CD4-positive, alpha-beta T cell (primary cell): ENCODE results near the gene GPR137. TPM values are rescaled to one million over a fixed set of nuclear protein-coding genes. Genes with fewer than 3 reads are reported as not detected.
A peak's percentile ranks its signal among the peaks of the same experiment; 100 is the strongest.
"Not testable (repeated sequence)": the region's sequence is repeated elsewhere in the genome, so short reads cannot be mapped to it uniquely, and the experiment has no call there.

ENCODE experiments used
- ATAC-seq: fragments of 200-7000 bp; cut with Tn5 transposase; one replicate; pipeline ENCODE4 v1.10.0; 2022; ENCODE audit warnings: mild to moderate bottlenecking; ENCODE audit not compliant: poor library complexity
- CTCF ChIA-PET: fragments of 350-600 bp; sonication (Branson Sonifier 250); formaldehyde crosslinking; loops from one replicate; lab custom pipeline; 2021; ENCODE audit warnings: antibody characterized with exemption, inconsistent platforms; lab: Charles Lee
- POLR2A ChIA-PET: fragments of 350-600 bp; sonication (Branson Sonifier 250); formaldehyde crosslinking; loops from one replicate; lab custom pipeline; 2021; ENCODE audit warnings: antibody characterized with exemption, inconsistent platforms; lab: Charles Lee
- DNase-seq, 14 experiments: peaks; one replicate each; pipeline ENCODE4 v3.0.0-alpha.2; 2013 to 2020; ENCODE audit warnings: mixed read lengths in 2 of 14
- H3K27ac ChIP-seq, 2 donors: one replicate each; pipeline versions ENCODE4 v1.5.1 to v1.7.0; 2013; ENCODE audit warnings: low read length in 2 of 2, low read depth in 1 of 2, mild to moderate bottlenecking in 1 of 2
- H3K27me3 ChIP-seq, 2 experiments: 1 replicate in 1 of 2; 2 replicates in 1 of 2; pipeline versions ENCODE4 v1.6.1 to v1.7.0; 2013; ENCODE audit warnings: low read length in 2 of 2, control low read depth in 1 of 2, mild to moderate bottlenecking in 1 of 2, moderate library complexity in 1 of 2; ENCODE audit not compliant: insufficient read depth in 2 of 2, control insufficient read depth in 1 of 2
- H3K36me3 ChIP-seq: one replicate; pipeline ENCODE4 v1.6.1; 2013; ENCODE audit warnings: low read length, control low read depth; ENCODE audit not compliant: insufficient read depth
- H3K4me1 ChIP-seq: one replicate; pipeline ENCODE4 v1.6.1; 2013; ENCODE audit warnings: low read length, control low read depth; ENCODE audit not compliant: insufficient read depth
- H3K4me3 ChIP-seq: one replicate; pipeline ENCODE4 v1.5.1; 2013; ENCODE audit warnings: mild to moderate bottlenecking, low read length, moderate library complexity
- H3K9me3 ChIP-seq, 2 experiments: 1 replicate in 1 of 2; 2 replicates in 1 of 2; pipeline versions ENCODE4 v1.6.1 to v1.7.0; 2013; ENCODE audit warnings: low read length in 2 of 2, mild to moderate bottlenecking in 2 of 2, control low read depth in 1 of 2, moderate library complexity in 1 of 2; ENCODE audit not compliant: control insufficient read depth in 1 of 2, insufficient read depth in 1 of 2
- H3K27ac Mint-ChIP-seq: one replicate; pipeline ENCODE4 v1.8.0; 2020; ENCODE audit warnings: mixed read lengths
- H3K27me3 Mint-ChIP-seq: one replicate; pipeline ENCODE4 v1.8.0; 2021; ENCODE audit warnings: mixed read lengths
- H3K36me3 Mint-ChIP-seq: one replicate; pipeline ENCODE4 v1.8.0; 2021; ENCODE audit warnings: low read depth, mixed read lengths
- H3K4me1 Mint-ChIP-seq: one replicate; pipeline ENCODE4 v1.8.0; 2021; ENCODE audit warnings: low read depth, mixed read lengths
- H3K4me3 Mint-ChIP-seq: one replicate; pipeline ENCODE4 v1.8.0; 2020; ENCODE audit warnings: mild to moderate bottlenecking, mixed read lengths
- H3K9me3 Mint-ChIP-seq: one replicate; pipeline ENCODE4 v1.8.0; 2020; ENCODE audit warnings: mixed read lengths
- CTCF ChIP-seq: fragments of 200-600 bp; IDR thresholded peaks from one replicate; pipeline ENCODE4 v1.8.0; 2022; ENCODE audit warnings: antibody characterized with exemption, mild to moderate bottlenecking
- intact Hi-C, 2 experiments: fragments of 100-400 bp; cut with DNase I in 1 of 2; cut with micrococcal nuclease in 1 of 2; formaldehyde crosslinking; loops; one replicate each; pipeline versions ENCODE4 v1.15.1 to v1.9.0; 2023 to 2025; cut with DNase I, micrococcal nuclease
- total RNA-seq, 174 experiments: library from RNA in 2 of 174; stranded (reverse) in 2 of 174; gene quantifications; one replicate each; pipeline ENCODE4 v1.2.3 and lab custom pipeline; 2021 to 2026

GPR137 gene
- total RNA-seq, 2 experiments from 2014 or later, result 13.8 to 16.6 TPM

- no peaks in the 10 kb centered on the region for H3K27me3 Mint-ChIP-seq
- Histone ChIP-seq H3K9me3 (no peaks in the 10 kb centered on the region), H3K27me3 (no peaks in the 10 kb centered on the region), H3K36me3 (peaks cover 10% of the 10 kb centered on the region), H3K4me1 (peaks cover 57% of the 10 kb centered on the region), H3K4me3 (peak overlapping the region; percentile 64), H3K27ac (peak overlapping the region; percentile 48)
- H3K27ac Mint-ChIP-seq, result peak overlapping the region; percentile 82
- peak overlapping the region; percentile 31 for H3K4me3 Mint-ChIP-seq
- DNase-seq (no peak), ATAC-seq (no peak)
- no peak for TF ChIP-seq CTCF
- H3K36me3 Mint-ChIP-seq, result peaks cover 29% of the 10 kb centered on the region
- CTCF ChIA-PET, result interaction anchor here (0.6 to 3.9 kb wide), 7 partner anchors 10 to 59 kb away, joined by 3 to 15 read pairs (median 10); partner anchors contain the start of genes NUDT22, STIP1 and TRPT1
- H3K9me3 Mint-ChIP-seq, result no peaks in the 10 kb centered on the region
- POLR2A ChIA-PET, result interaction anchor here (1.0 to 6.2 kb wide), 10 partner anchors 9 to 1390 kb away, joined by 3 to 65 read pairs (median 14); partner anchors contain the start of genes DNAJC4, ESRRA, FERMT3 and NUDT22
- H3K4me1 Mint-ChIP-seq, result peaks cover 50% of the 10 kb centered on the region
- intact Hi-C loops, result loop anchor here (5.0 kb wide), 1 partner anchor 38 kb away; the partner anchor contains the start of gene FERMT3 (in 2 of the 2)
Measured at GRCh38 chr11:64244966-64245365, 40.7 kb upstream of the GPR137 start.

GRCh38 chr11:64245401-64245796 is 40.2 kb upstream of the GPR137 start:
- Histone ChIP-seq H3K27ac (peak overlapping the region in 1 of 2 donors; percentile 48), H3K9me3 (no peaks in the 10 kb centered on the region), H3K4me3 (peak overlapping the region; percentile 64), H3K27me3 (no peaks in the 10 kb centered on the region), H3K36me3 (peaks cover 10% of the 10 kb centered on the region), H3K4me1 (peaks cover 57% of the 10 kb centered on the region)
- CTCF ChIA-PET, result interaction anchor here (0.6 to 3.9 kb wide), 7 partner anchors 10 to 60 kb away, joined by 3 to 15 read pairs (median 10); partner anchors contain the start of genes NUDT22, STIP1 and TRPT1
- Mint-ChIP-seq H3K4me3 (peak overlapping the region; percentile 94), H3K36me3 (peaks cover 25% of the 10 kb centered on the region), H3K27ac (peak overlapping the region; percentile 82), H3K4me1 (peaks cover 48% of the 10 kb centered on the region), H3K9me3 (no peaks in the 10 kb centered on the region), H3K27me3 (no peaks in the 10 kb centered on the region)
- peak in 11 of 14 experiments; percentile 17 to 79 (median 52) for DNase-seq
- POLR2A ChIA-PET, result interaction anchor here (1.0 to 6.2 kb wide), 13 partner anchors 10 to 1390 kb away, joined by 3 to 65 read pairs (median 13); partner anchors contain the start of genes BAD, DNAJC4, ESRRA and FERMT3
- intact Hi-C loops, result no loop called here
- no peak for TF ChIP-seq CTCF
- ATAC-seq, result no peak

GRCh38 chr11:64245797-64246620 is 39.6 kb upstream of the GPR137 start:
- peaks cover 10% of the 10 kb centered on the region for H3K36me3 ChIP-seq
- ChIA-PET CTCF (interaction anchor here (0.6 to 3.9 kb wide), 9 partner anchors 11 to 60 kb away, joined by 3 to 15 read pairs (median 8); partner anchors contain the start of genes NUDT22, STIP1 and TRPT1), POLR2A (interaction anchor here (0.6 to 6.2 kb wide), 17 partner anchors 10 to 1391 kb away, joined by 3 to 65 read pairs (median 5); partner anchors contain the start of genes BAD, DNAJC4, ESRRA and FERMT3)
- Mint-ChIP-seq H3K36me3 (peaks cover 19% of the 10 kb centered on the region), H3K4me3 (peak overlapping the region; percentile 94), H3K4me1 (peaks cover 42% of the 10 kb centered on the region), H3K27ac (peak overlapping the region; percentile 82), H3K9me3 (no peaks in the 10 kb centered on the region), H3K27me3 (no peaks in the 10 kb centered on the region)
- intact Hi-C loops, result no loop called here
- ATAC-seq, result no peak
- no peaks in the 10 kb centered on the region for H3K27me3 ChIP-seq
- peak overlapping the region in 1 of 2 donors; percentile 48 for H3K27ac ChIP-seq
- DNase-seq, result peak; percentile 20 to 89 (median 64)
- H3K4me1 ChIP-seq, result peaks cover 59% of the 10 kb centered on the region
- peak overlapping the region; percentile 64 for H3K4me3 ChIP-seq
- no peak for TF ChIP-seq CTCF
- no peaks in the 10 kb centered on the region for H3K9me3 ChIP-seq

- CTCF ChIA-PET, result interaction anchor here (1.0 to 3.9 kb wide), 8 partner anchors 12 to 61 kb away, joined by 3 to 15 read pairs (median 9); partner anchors contain the start of genes NUDT22, STIP1 and TRPT1
- H3K9me3 Mint-ChIP-seq, H3K27me3 ChIP-seq, H3K9me3 ChIP-seq, H3K27ac ChIP-seq, DNase-seq, intact Hi-C loops, H3K27me3 Mint-ChIP-seq: not testable (repeated sequence)
- peak overlapping the region; percentile 90 for H3K4me3 ChIP-seq
- Mint-ChIP-seq H3K4me1 (peaks cover 36% of the 10 kb centered on the region), H3K4me3 (peak overlapping the region; percentile 91), H3K27ac (peak overlapping the region; percentile 42), H3K36me3 (peaks cover 14% of the 10 kb centered on the region)
- peak; percentile 19 for ATAC-seq
- POLR2A ChIA-PET, result interaction anchor here (0.8 to 6.2 kb wide), 12 partner anchors 14 to 261 kb away, joined by 3 to 65 read pairs (median 13); partner anchors contain the start of genes BAD, ESRRA, FERMT3 and GPR137
- peaks cover 61% of the 10 kb centered on the region for H3K4me1 ChIP-seq
- peaks cover 10% of the 10 kb centered on the region for H3K36me3 ChIP-seq
Measured at GRCh38 chr11:64246621-64246870, 39.1 kb upstream of the GPR137 start.
